DOHH2 (cell line): ENCODE data around the gene TSC22D4.
"Not testable (repeated sequence)": the region's sequence is repeated elsewhere in the genome, so short reads cannot be mapped to it uniquely, and the experiment has no call there.

Experiments used
- H3F3A ChIP-seq: fragments of 200-600 bp; sonication (generic), shearing (Covaris generic); 2 replicates; pipeline ENCODE4 v1.6.0; 2016; ENCODE audit warnings: antibody characterized with exemption, mild to moderate bottlenecking; ENCODE audit not compliant: control insufficient read depth, insufficient read depth
- H3K27ac ChIP-seq: fragments of 200-600 bp; sonication (generic); 2 replicates; pipeline ENCODE4 v1.5.1; 2014; ENCODE audit warnings: low read depth, mild to moderate bottlenecking, low read length, moderate library complexity
- H3K27me3 ChIP-seq: fragments of 200-600 bp; sonication (generic); 2 replicates; pipeline ENCODE4 v1.6.1; 2014; ENCODE audit warnings: mild to moderate bottlenecking, low read length, mixed read lengths; ENCODE audit not compliant: control insufficient read depth
- H3K36me3 ChIP-seq: fragments of 200-600 bp; sonication (generic); 2 replicates; pipeline ENCODE4 v1.6.1; 2014; ENCODE audit warnings: mild to moderate bottlenecking, low read length, moderate library complexity, mixed read lengths; ENCODE audit not compliant: control insufficient read depth
- H3K4me1 ChIP-seq: fragments of 200-600 bp; sonication (generic); 2 replicates; pipeline ENCODE4 v1.6.1; 2014; ENCODE audit warnings: mild to moderate bottlenecking, low read length, mixed read lengths; ENCODE audit not compliant: control insufficient read depth
- H3K4me2 ChIP-seq: fragments of 200-600 bp; sonication (generic); 2 replicates; pipeline ENCODE4 v1.6.0; 2014; ENCODE audit warnings: mild to moderate bottlenecking, low read length, moderate library complexity
- H3K4me3 ChIP-seq: fragments of 200-600 bp; sonication (generic); 2 replicates; pipeline ENCODE4 v1.5.1; 2014; ENCODE audit warnings: mild to moderate bottlenecking, low read length, mixed read lengths
- H3K79me2 ChIP-seq: fragments of 200-600 bp; sonication (generic); 2 replicates; pipeline ENCODE4 v1.6.1; 2014; ENCODE audit warnings: mild to moderate bottlenecking, low read length, mixed read lengths; ENCODE audit not compliant: control insufficient read depth
- H3K9me2 ChIP-seq: fragments of 200-600 bp; sonication (generic); replicated peaks from 2 replicates; pipeline ENCODE4 v1.6.1; 2014; ENCODE audit warnings: mild to moderate bottlenecking, low read length, mixed read lengths; ENCODE audit not compliant: control insufficient read depth
- H3K9me3 ChIP-seq: fragments of 200-600 bp; sonication (generic); 2 replicates; pipeline ENCODE4 v1.6.1; 2014; ENCODE audit warnings: antibody characterized with exemption, low read length, mixed read lengths; ENCODE audit not compliant: control insufficient read depth, insufficient read depth
- H4K20me1 ChIP-seq: fragments of 200-600 bp; sonication (generic); 2 replicates; pipeline ENCODE4 v1.6.0; 2014; ENCODE audit warnings: low read depth, mild to moderate bottlenecking, antibody characterized with exemption, low read length, moderate library complexity; ENCODE audit not compliant: control insufficient read depth, insufficient read depth
- EZH2phosphoT487 ChIP-seq: fragments of 200-600 bp; sonication (generic); IDR thresholded peaks from 2 replicates; pipeline ENCODE4 v1.6.1; 2017; ENCODE audit warnings: borderline replicate concordance, mild to moderate bottlenecking, antibody characterized with exemption, low read length, moderate library complexity, mixed read lengths
- TF ChIP-seq, protein P1 (sequence below): fragments of 200-600 bp; sonication (generic); IDR thresholded peaks from one replicate; pipeline ENCODE4 v1.5.1; 2014; ENCODE audit warnings: antibody characterized with exemption, mild to moderate bottlenecking, low read depth, low read length; ENCODE audit not compliant: poor library complexity, severe bottlenecking

TSC22D4 gene

GRCh38 chr7:100456562-100456961 lies 22.5 kb downstream of the TSC22D4 start:
- TF ChIP-seq, protein P1, sequence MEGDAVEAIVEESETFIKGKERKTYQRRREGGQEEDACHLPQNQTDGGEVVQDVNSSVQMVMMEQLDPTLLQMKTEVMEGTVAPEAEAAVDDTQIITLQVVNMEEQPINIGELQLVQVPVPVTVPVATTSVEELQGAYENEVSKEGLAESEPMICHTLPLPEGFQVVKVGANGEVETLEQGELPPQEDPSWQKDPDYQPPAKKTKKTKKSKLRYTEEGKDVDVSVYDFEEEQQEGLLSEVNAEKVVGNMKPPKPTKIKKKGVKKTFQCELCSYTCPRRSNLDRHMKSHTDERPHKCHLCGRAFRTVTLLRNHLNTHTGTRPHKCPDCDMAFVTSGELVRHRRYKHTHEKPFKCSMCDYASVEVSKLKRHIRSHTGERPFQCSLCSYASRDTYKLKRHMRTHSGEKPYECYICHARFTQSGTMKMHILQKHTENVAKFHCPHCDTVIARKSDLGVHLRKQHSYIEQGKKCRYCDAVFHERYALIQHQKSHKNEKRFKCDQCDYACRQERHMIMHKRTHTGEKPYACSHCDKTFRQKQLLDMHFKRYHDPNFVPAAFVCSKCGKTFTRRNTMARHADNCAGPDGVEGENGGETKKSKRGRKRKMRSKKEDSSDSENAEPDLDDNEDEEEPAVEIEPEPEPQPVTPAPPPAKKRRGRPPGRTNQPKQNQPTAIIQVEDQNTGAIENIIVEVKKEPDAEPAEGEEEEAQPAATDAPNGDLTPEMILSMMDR = no peak
- no peak for TF ChIP-seq EZH2phosphoT487
- Histone ChIP-seq H3K27me3 (no peaks in the 10 kb centered on the region), H3K36me3 (peaks cover 11% of the 10 kb centered on the region; the same call in 1 of the 2 replicates), H3K79me2 (no peaks in the 10 kb centered on the region), H3K4me2 (no peak overlapping the region), H4K20me1 (no peaks in the 10 kb centered on the region), H3K9me3 (no peaks in the 10 kb centered on the region), H3F3A (0 out of 2 replicates have a peak, but pooled peaks cover 8% of the 10 kb centered on the region), H3K27ac (no peak overlapping the region), H3K9me2 (no peaks in the 10 kb centered on the region), H3K4me3 (no peak overlapping the region), H3K4me1 (no peaks in the 10 kb centered on the region)

GRCh38 chr7:100455206-100455605 lies 23.8 kb downstream of the TSC22D4 start:
- no peaks in the 10 kb centered on the region for H3K27me3 ChIP-seq

GRCh38 chr7:100453854-100454253 lies 25.2 kb downstream of the TSC22D4 start:
- not testable (repeated sequence) for H3K4me3 ChIP-seq

More at GRCh38 chr7:100455206-100455605, 23.8 kb downstream of the TSC22D4 start:
- Histone ChIP-seq H3K79me2 (no peaks in the 10 kb centered on the region), H3K36me3 (peaks cover 9% of the 10 kb centered on the region; the same call in 1 of the 2 replicates), H3K4me3 (no peak overlapping the region), H3K9me3 (no peaks in the 10 kb centered on the region), H3K4me2 (no peak overlapping the region), H3K9me2 (no peaks in the 10 kb centered on the region), H4K20me1 (no peaks in the 10 kb centered on the region), H3K4me1 (peaks cover 8% of the 10 kb centered on the region), H3F3A (0 out of 2 replicates have a peak, but pooled peaks cover 8% of the 10 kb centered on the region), H3K27ac (no peak overlapping the region)
- TF ChIP-seq, protein P1 = no peak
- no peak for TF ChIP-seq EZH2phosphoT487

DNA sequence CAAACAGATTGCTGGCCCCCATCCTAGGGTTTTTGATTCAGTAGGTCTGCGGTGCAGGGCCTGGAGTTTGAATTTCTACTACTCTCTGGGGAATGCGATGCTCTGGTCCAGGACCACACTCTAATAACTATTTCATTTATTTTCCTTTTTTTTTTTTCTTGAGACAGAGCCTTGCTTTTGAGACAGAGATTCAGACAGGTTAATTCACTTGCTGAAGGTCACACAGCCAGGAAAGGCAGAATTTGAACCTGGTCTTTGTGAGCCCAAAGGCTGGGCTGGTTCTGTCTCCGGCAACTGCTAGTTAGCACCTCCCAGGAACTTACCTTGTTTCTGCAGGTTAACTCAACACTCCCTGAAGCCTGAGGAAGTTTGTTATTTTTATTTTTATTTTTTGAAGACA lies 26.5 kb downstream of the TSC22D4 start:
- no peaks in the 10 kb centered on the region for H3K36me3 ChIP-seq
- no peak overlapping the region for H3K4me3 ChIP-seq
- no peaks in the 10 kb centered on the region for H3K9me2 ChIP-seq
- no peaks in the 10 kb centered on the region for H3K79me2 ChIP-seq
- no peak overlapping the region for H3K27ac ChIP-seq
- TF ChIP-seq, protein P1 = no peak
- no peak for TF ChIP-seq EZH2phosphoT487
- H4K20me1 ChIP-seq = no peaks in the 10 kb centered on the region
- H3F3A ChIP-seq = peaks cover 7% of the 10 kb centered on the region; the same call in 1 of the 2 replicates
- no peaks in the 10 kb centered on the region for H3K9me3 ChIP-seq
- H3K27me3 ChIP-seq = no peaks in the 10 kb centered on the region
- H3K4me2 ChIP-seq = no peak overlapping the region
- H3K4me1 ChIP-seq = peaks cover 14% of the 10 kb centered on the region

More at GRCh38 chr7:100453854-100454253, 25.2 kb downstream of the TSC22D4 start:
- not testable (repeated sequence) for H3K27me3 ChIP-seq, H3K79me2 ChIP-seq, H3K27ac ChIP-seq, H3K9me2 ChIP-seq, H3K4me2 ChIP-seq, H3K36me3 ChIP-seq, H3K9me3 ChIP-seq, H4K20me1 ChIP-seq
- peaks cover 14% of the 10 kb centered on the region for H3K4me1 ChIP-seq
- H3F3A ChIP-seq = peaks cover 11% of the 10 kb centered on the region; the same call in 1 of the 2 replicates
